SU-DHL-6 (cell line): ENCODE results near the gene RBM34.

Experiments
- H2AFZ ChIP-seq: fragments of 200-600 bp; sonication (generic); 2 replicates; pipeline ENCODE4 v1.6.1; 2014; ENCODE audit warnings: low read depth, mild to moderate bottlenecking, moderate library complexity, mixed read lengths, antibody characterized with exemption, low read length; ENCODE audit not compliant: severe bottlenecking
- H3F3A ChIP-seq: fragments of 200-600 bp; shearing (Covaris generic); 2 replicates; pipeline ENCODE4 v1.6.0; 2016; ENCODE audit warnings: antibody characterized with exemption, mild to moderate bottlenecking; ENCODE audit not compliant: insufficient read depth
- H3K27ac ChIP-seq: fragments of 200-600 bp; sonication (generic); 2 replicates; pipeline ENCODE4 v1.5.1; 2016; ENCODE audit warnings: low read depth, mild to moderate bottlenecking, low read length, moderate library complexity, mixed read lengths
- H3K27me3 ChIP-seq: fragments of 200-600 bp; sonication (generic), shearing (Covaris generic); 2 replicates; pipeline ENCODE4 v1.6.0; 2014; ENCODE audit warnings: mild to moderate bottlenecking, low read length
- H3K36me3 ChIP-seq: fragments of 200-600 bp; sonication (generic); 2 replicates; pipeline ENCODE4 v1.6.1; 2014; ENCODE audit warnings: mild to moderate bottlenecking, low read length, mixed read lengths
- H3K4me2 ChIP-seq: fragments of 300-600, 200-600 bp; shearing (Covaris generic), sonication (generic); 2 replicates; pipeline ENCODE4 v1.6.0; 2014; ENCODE audit warnings: low read length, low read depth, mild to moderate bottlenecking; ENCODE audit not compliant: poor library complexity, severe bottlenecking
- H3K4me3 ChIP-seq: fragments of 200-600 bp; sonication (generic); 2 replicates; pipeline ENCODE4 v1.5.1; 2014; ENCODE audit warnings: antibody characterized with exemption, low read length, mild to moderate bottlenecking, mixed read lengths; ENCODE audit not compliant: insufficient read depth, poor library complexity, severe bottlenecking
- H3K79me2 ChIP-seq: fragments of 200-600 bp; sonication (generic); 2 replicates; pipeline ENCODE4 v1.6.1; 2014; ENCODE audit warnings: mild to moderate bottlenecking, low read length, moderate library complexity; ENCODE audit not compliant: insufficient read depth
- H3K9ac ChIP-seq: fragments of 200-600 bp; sonication (generic); 2 replicates; pipeline ENCODE4 v1.7.0; 2014; ENCODE audit warnings: mild to moderate bottlenecking, low read length
- H3K9me2 ChIP-seq: fragments of 200-600 bp; sonication (generic); replicated peaks from 2 replicates; pipeline ENCODE4 v1.6.1; 2014; ENCODE audit warnings: low read length; ENCODE audit not compliant: insufficient read depth
- H3K9me3 ChIP-seq: fragments of 200-600 bp; sonication (generic); 2 replicates; pipeline ENCODE4 v1.6.1; 2014; ENCODE audit warnings: low read length, mixed read lengths; ENCODE audit not compliant: insufficient read depth
- H4K20me1 ChIP-seq: fragments of 200-600 bp; sonication (generic); 2 replicates; pipeline ENCODE4 v1.6.1; 2014; ENCODE audit warnings: low read depth, mild to moderate bottlenecking, antibody characterized with exemption, low read length, moderate library complexity, mixed read lengths
- CTCF ChIP-seq: fragments of 200-600 bp; sonication (generic); IDR thresholded peaks from one replicate; pipeline ENCODE4 v1.5.1; 2017; ENCODE audit warnings: antibody characterized with exemption, mild to moderate bottlenecking, low read length, moderate library complexity; ENCODE audit not compliant: insufficient read depth, poor library complexity, severe bottlenecking
- EZH2phosphoT487 ChIP-seq: fragments of 200-600 bp; sonication (generic), shearing (Covaris generic); conservative IDR thresholded peaks from 2 replicates; pipeline ENCODE4 v1.6.1; 2018; ENCODE audit warnings: mild to moderate bottlenecking, antibody characterized with exemption, low read length, moderate library complexity, mixed read lengths

Gene RBM34

GRCh38 chr1:235152235-235152634 lies 8.8 kb downstream of the RBM34 start:
- no peak for TF ChIP-seq CTCF
- TF ChIP-seq EZH2phosphoT487, result no peak
- Histone ChIP-seq H4K20me1 (peaks cover 4% of the 10 kb centered on the region), H3K79me2 (peaks cover 33% of the 10 kb centered on the region), H3K4me3 (no peak overlapping the region), H3K9ac (no peak overlapping the region), H3K36me3 (peaks cover 39% of the 10 kb centered on the region; the same call in 1 of the 2 replicates), H3K27ac (no peak overlapping the region), H3K27me3 (no peaks in the 10 kb centered on the region), H3F3A (peaks cover 7% of the 10 kb centered on the region; the same call in 1 of the 2 replicates), H3K4me2 (no peak overlapping the region), H3K9me3 (no peaks in the 10 kb centered on the region), H2AFZ (no peak overlapping the region), H3K9me2 (no peaks in the 10 kb centered on the region)

- Histone ChIP-seq H3K9me2 (no peaks in the 10 kb centered on the region), H3F3A (peaks cover 7% of the 10 kb centered on the region; the same call in 1 of the 2 replicates), H3K9me3 (no peaks in the 10 kb centered on the region), H4K20me1 (peaks cover 4% of the 10 kb centered on the region; the same call in 1 of the 2 replicates), H3K36me3 (peaks cover 36% of the 10 kb centered on the region; the same call in 1 of the 2 replicates), H3K4me3 (no peak overlapping the region), H3K79me2 (peaks cover 26% of the 10 kb centered on the region; the same call in 1 of the 2 replicates), H3K4me2 (no peak overlapping the region), H3K9ac (no peak overlapping the region), H3K27ac (no peak overlapping the region), H2AFZ (no peak overlapping the region), H3K27me3 (no peaks in the 10 kb centered on the region)
- TF ChIP-seq EZH2phosphoT487 (no peak), CTCF (no peak)
Observed at GRCh38 chr1:235151033-235151432, 10.0 kb downstream of the RBM34 start.

- H3K9ac ChIP-seq, result no peak overlapping the region
- no peak for TF ChIP-seq EZH2phosphoT487
- no peak for TF ChIP-seq CTCF
- no peaks in the 10 kb centered on the region for H3K27me3 ChIP-seq
- no peak overlapping the region for H2AFZ ChIP-seq
- H3K9me3 ChIP-seq, result no peaks in the 10 kb centered on the region
- no peak overlapping the region for H3K4me3 ChIP-seq
- H3K36me3 ChIP-seq, result peaks cover 33% of the 10 kb centered on the region; the same call in 1 of the 2 replicates
- H3K79me2 ChIP-seq, result peaks cover 26% of the 10 kb centered on the region; the same call in 1 of the 2 replicates
- peaks cover 7% of the 10 kb centered on the region; the same call in 1 of the 2 replicates for H3F3A ChIP-seq
- no peaks in the 10 kb centered on the region for H3K9me2 ChIP-seq
- H3K27ac ChIP-seq, result no peak overlapping the region
- no peak overlapping the region for H3K4me2 ChIP-seq
- peaks cover 4% of the 10 kb centered on the region; the same call in 1 of the 2 replicates for H4K20me1 ChIP-seq
Observed at GRCh38 chr1:235149824-235150223, 11.2 kb downstream of the RBM34 start.
